Measurements from ENCODE around the gene RNU1-2. TPM values are rescaled to one million over a fixed set of nuclear protein-coding genes. Genes with fewer than 3 reads are reported as not detected.

RNU1-2 gene
- total and polyA plus RNA-seq, 2 of the 4 experiments (the other 2 are of a cell fraction): under 0.01 TPM; not detected in 1

GRCh38 chr1:16886860-16887605, 8.7 kb upstream of the RNU1-2 start:
- ATAC-seq (ENCODE audit: low read depth) (no peak), DNase-seq (no peak)
- no peak overlapping the region for H3K23ac ChIP-seq (ENCODE audit: low read depth, low read length)
- H2AK5ac ChIP-seq (ENCODE audit: low read depth, low read length): no peak overlapping the region
- H2BK5ac ChIP-seq (ENCODE audit: low read depth, low read length, poor library complexity, severe bottlenecking): no peak overlapping the region
- no peaks in the 10 kb centered on the region for H3K79me1 ChIP-seq (ENCODE audit: low read depth in 1 of 2, low read length in 2 of 2)
- no peak overlapping the region for H3K4ac ChIP-seq (ENCODE audit: low read depth, low read length)
- peaks cover 44% of the 10 kb centered on the region for H3K27me3 ChIP-seq (ENCODE audit: control insufficient read depth, insufficient read depth, low read length)
- no peaks in the 10 kb centered on the region for H3K36me3 ChIP-seq (ENCODE audit: control insufficient read depth, insufficient read depth, low read length)
- no peak overlapping the region for H3K14ac ChIP-seq (replicated peaks; ENCODE audit: low read depth, low read length)
- no peak overlapping the region for H3K56ac ChIP-seq (ENCODE audit: extremely low read depth, insufficient read depth, low read length)
- intact Hi-C loops (cut with micrococcal nuclease): no loop called here
- in situ Hi-C loops (cut with MboI; ENCODE audit: low sequenced_read_pairs): no loop called here
- POLR2A ChIA-PET (ENCODE audit: unreplicated experiment): no interaction called here
- H3K27ac ChIP-seq (ENCODE audit: insufficient read depth, low read length): no peak overlapping the region
- no peak overlapping the region for H3K4me3 ChIP-seq (ENCODE audit: insufficient read depth, low read depth, low read length)
- H2AFZ ChIP-seq (replicated peaks; ENCODE audit: low read length, poor library complexity): no peak overlapping the region
- H3K9me3 ChIP-seq (ENCODE audit: control insufficient read depth, insufficient read depth, low read length): no peaks in the 10 kb centered on the region
- no peak overlapping the region for H2AK9ac ChIP-seq (replicated peaks; ENCODE audit: low read depth, low read length, poor library complexity)
- CTCF ChIA-PET: no interaction called here
- H3K18ac ChIP-seq (ENCODE audit: low read depth, low read length): no peak overlapping the region
- dilution Hi-C loops (cut with HindIII; ENCODE audit: low sequenced_read_pairs, unreplicated experiment): no loop called here
- no peak overlapping the region for H4K8ac ChIP-seq (ENCODE audit: low read depth in 2 of 2, low read length in 2 of 2)
- BruUV-seq (replicated peaks): no TSS peak
- H3K4me1 ChIP-seq (ENCODE audit: control insufficient read depth, insufficient read depth, low read length): peaks cover 2% of the 10 kb centered on the region; the same call in 1 of the 2 replicates
- H3K4me2 ChIP-seq (ENCODE audit: low read depth, low read length): no peak overlapping the region
- no peak overlapping the region for H4K5ac ChIP-seq (ENCODE audit: low read depth, low read length)
- H2BK20ac ChIP-seq (ENCODE audit: low read depth, low read length): no peak overlapping the region
- no peak overlapping the region for H2BK120ac ChIP-seq (ENCODE audit: low read depth, low read length)
- no peaks in the 10 kb centered on the region for H4K20me1 ChIP-seq (ENCODE audit: insufficient read depth, low read length)
- no peaks in the 10 kb centered on the region for H3K9me1 ChIP-seq (ENCODE audit: insufficient read depth, low read length)
- no peak overlapping the region for H2BK15ac ChIP-seq (ENCODE audit: low read depth, low read length)
- TF ChIP-seq POLR2A (IDR thresholded peaks at IDR 0.05; ENCODE audit: low read depth, low read length) (no peak), MAFK (IDR thresholded peaks at IDR 0.05; ENCODE audit: low read depth, low read length) (no peak), CEBPB (IDR thresholded peaks at IDR 0.05; ENCODE audit: low read depth, low read length) (no peak), BHLHE40 (IDR thresholded peaks at IDR 0.05; ENCODE audit: low read depth, low read length) (no peak), NFE2L2 (IDR thresholded peaks at IDR 0.05; ENCODE audit: low read depth, low read length) (no peak), RAD21 (IDR thresholded peaks at IDR 0.05; ENCODE audit: low read length) (no peak), SMC3 (IDR thresholded peaks at IDR 0.05; ENCODE audit: low read depth, low read length) (no peak), MAZ (IDR thresholded peaks at IDR 0.05; ENCODE audit: borderline replicate concordance, low read depth, low read length) (no peak), MXI1 (IDR thresholded peaks at IDR 0.05; ENCODE audit: borderline replicate concordance, low read depth, low read length) (no peak), RCOR1 (IDR thresholded peaks at IDR 0.05; ENCODE audit: insufficient replicate concordance, low read length) (no peak), FOS (IDR thresholded peaks at IDR 0.05; ENCODE audit: low read depth, low read length) (no peak), CTCF (conservative IDR thresholded peaks at IDR 0.05; ENCODE audit: low read depth, low read length) (no peak), RFX5 (IDR thresholded peaks at IDR 0.05; ENCODE audit: low read depth, low read length) (no peak), CHD1 (IDR thresholded peaks at IDR 0.05; ENCODE audit: low read depth, low read length) (no peak)
- TF ChIP-seq, protein P1, sequence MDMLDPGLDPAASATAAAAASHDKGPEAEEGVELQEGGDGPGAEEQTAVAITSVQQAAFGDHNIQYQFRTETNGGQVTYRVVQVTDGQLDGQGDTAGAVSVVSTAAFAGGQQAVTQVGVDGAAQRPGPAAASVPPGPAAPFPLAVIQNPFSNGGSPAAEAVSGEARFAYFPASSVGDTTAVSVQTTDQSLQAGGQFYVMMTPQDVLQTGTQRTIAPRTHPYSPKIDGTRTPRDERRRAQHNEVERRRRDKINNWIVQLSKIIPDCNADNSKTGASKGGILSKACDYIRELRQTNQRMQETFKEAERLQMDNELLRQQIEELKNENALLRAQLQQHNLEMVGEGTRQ (IDR thresholded peaks at IDR 0.05; ENCODE audit: low read depth, low read length): no peak
- TF ChIP-seq, protein P2, sequence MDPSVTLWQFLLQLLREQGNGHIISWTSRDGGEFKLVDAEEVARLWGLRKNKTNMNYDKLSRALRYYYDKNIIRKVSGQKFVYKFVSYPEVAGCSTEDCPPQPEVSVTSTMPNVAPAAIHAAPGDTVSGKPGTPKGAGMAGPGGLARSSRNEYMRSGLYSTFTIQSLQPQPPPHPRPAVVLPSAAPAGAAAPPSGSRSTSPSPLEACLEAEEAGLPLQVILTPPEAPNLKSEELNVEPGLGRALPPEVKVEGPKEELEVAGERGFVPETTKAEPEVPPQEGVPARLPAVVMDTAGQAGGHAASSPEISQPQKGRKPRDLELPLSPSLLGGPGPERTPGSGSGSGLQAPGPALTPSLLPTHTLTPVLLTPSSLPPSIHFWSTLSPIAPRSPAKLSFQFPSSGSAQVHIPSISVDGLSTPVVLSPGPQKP (IDR thresholded peaks at IDR 0.05; ENCODE audit: borderline replicate concordance, low read depth, low read length): no peak
- WGBS, 2 experiments (ENCODE audit: extremely low coverage in 2 of 2, insufficient read length in 1 of 2): 83% methylated on average over 17 of the region's 20 CpGs; no CpG with 5 or more reads in 1 of the 2 experiments
- H3K9ac ChIP-seq (ENCODE audit: low read depth, low read length): no peak overlapping the region
- H4K91ac ChIP-seq (ENCODE audit: insufficient read depth, low read depth, low read length): no peak overlapping the region
